HTERT RPE-1 (cell line): ENCODE data around the gene ALG9.

ENCODE experiments used
- in situ Hi-C: fragments of 300-500 bp; cut with MboI; formaldehyde crosslinking; loops from 4 replicates; pipeline ENCODE4 v1.14.3; 2020; ENCODE audit warnings: low sequenced_read_pairs

ALG9 gene

GRCh38 chr11:111882202-111882601 is 10.8 kb upstream of the ALG9 start:
- in situ Hi-C loops, result no loop called here

GRCh38 chr11:111879637-111879960 is 8.2 kb upstream of the ALG9 start:
- in situ Hi-C loops, result no loop called here

- in situ Hi-C loops, result no loop called here
Observed at GRCh38 chr11:111878849-111879636, 7.7 kb upstream of the ALG9 start, which contains the start of the genes CFAP68 and FDXACB1. Gene CFAP68 (plus strand): TSS chr11:111879541. CDS start chr11:111879561, 20 bp downstream. Gene FDXACB1 (minus strand): TSS chr11:111879165. CDS start chr11:111879132, 33 bp downstream.

GRCh38 chr11:111878385-111878848 is 7.0 kb upstream of the ALG9 start:
- in situ Hi-C loops, result no loop called here

DNA sequence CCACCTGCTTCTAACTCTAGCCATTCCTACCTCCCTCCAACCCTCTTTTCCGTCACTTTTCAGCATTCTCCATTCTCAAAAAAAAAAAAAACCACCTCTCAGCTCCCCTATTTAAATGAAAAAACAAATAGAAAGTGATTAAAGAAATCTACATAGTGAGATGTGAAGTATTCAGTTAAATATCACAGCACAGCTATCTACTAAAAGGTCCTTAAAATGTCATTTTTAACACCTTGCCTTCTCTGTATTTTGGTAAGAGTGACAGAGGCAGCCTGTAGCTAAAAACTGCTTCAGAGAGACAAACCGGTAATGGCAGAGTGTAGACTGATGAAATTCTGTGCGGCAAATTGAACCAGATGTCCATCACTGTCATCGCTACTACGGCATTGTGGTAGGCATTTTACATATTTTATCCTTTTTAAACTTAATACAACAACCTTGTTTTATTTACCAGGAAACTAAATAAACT is 346 bp upstream of the ALG9 start:
- in situ Hi-C loops, result no loop called here

DNA sequence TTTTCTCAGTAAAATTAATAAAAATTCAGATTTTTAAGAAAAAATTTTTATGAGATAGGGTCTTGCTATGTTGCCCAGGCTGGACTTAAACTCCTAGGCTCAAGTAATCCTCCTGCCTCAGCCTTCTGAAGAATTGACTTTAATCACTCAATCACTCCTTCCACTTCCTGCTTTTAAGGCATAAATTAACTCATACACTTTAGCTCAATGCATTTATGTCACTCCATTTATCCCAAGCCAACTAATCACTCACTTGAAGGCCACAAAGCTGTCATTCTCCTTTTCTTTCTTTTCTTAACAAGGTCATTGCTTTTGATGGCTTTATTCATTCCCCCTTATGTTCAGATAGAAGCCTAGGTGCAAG is 877 bp downstream of the ALG9 start:
- in situ Hi-C loops, result no loop called here

GRCh38 chr11:111870113-111870512 is 1.3 kb downstream of the ALG9 start:
- in situ Hi-C loops, result no loop called here

DNA sequence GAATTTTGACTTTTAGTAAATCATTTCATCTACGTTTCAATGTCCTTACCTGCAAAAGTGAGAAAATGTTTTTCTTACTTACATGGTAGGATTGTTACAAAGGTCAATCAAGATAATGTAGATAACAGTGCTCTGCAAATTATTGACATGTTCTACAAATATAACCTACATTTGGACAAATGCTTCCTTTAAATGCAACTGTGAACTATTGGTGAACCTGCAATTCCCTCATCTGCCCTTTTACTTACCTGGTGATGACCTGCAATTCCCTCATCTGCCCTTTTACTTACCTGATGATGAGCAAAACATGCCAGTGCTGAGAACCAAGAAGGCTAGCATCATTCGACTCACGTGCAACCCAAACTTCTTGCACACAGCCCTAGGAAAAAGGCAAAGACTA is 11.1 kb downstream of the ALG9 start:
- in situ Hi-C loops, result no loop called here

DNA sequence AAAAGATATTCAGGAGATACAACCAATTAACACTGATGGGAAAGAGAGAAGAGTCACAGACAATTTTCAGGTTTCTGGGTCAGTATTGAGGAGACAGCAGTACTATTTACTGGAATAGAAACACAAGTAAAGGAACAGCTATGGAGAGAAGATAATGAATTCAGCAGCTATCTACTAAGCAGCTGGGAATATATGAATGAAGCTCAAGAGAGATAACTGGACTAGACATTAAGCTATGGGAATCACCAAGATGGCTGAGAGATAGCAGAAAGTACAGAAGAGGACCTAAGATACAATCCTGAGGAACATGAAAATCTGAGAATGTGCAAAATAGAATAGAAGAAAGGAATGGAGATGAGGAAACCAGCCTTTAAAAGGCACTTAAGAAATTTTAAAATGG is 15.9 kb downstream of the ALG9 start:
- in situ Hi-C loops, result no loop called here

GRCh38 chr11:111852103-111852502 is 19.3 kb downstream of the ALG9 start:
- in situ Hi-C loops, result no loop called here

GRCh38 chr11:111851636-111852035 is 19.7 kb downstream of the ALG9 start:
- in situ Hi-C loops, result no loop called here

- in situ Hi-C loops, result no loop called here
Observed at GRCh38 chr11:111851067-111851466, 20.3 kb downstream of the ALG9 start.

GRCh38 chr11:111849631-111850030 is 21.8 kb downstream of the ALG9 start:
- in situ Hi-C loops, result no loop called here

- in situ Hi-C loops, result no loop called here
Observed at GRCh38 chr11:111846636-111847035, 24.7 kb downstream of the ALG9 start.

DNA sequence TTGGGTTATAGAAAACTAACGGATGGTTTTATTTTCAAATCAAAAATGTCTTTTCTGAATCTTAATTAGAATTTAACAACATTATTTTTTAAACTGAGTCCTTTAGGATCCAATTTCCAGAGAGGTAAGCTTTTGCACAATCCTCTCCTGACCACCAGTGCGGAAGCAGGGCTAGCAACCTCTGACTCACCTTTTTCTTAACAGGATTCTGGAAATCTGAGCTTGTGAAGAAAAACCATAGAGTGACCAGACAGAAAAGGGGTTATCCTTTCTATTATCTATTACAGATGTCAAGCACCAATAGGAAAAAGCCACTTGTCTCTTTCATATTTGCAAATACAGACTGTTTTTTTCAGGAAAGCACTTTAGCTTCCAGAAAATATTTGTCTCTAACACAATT is 25.3 kb downstream of the ALG9 start:
- in situ Hi-C loops, result no loop called here

DNA sequence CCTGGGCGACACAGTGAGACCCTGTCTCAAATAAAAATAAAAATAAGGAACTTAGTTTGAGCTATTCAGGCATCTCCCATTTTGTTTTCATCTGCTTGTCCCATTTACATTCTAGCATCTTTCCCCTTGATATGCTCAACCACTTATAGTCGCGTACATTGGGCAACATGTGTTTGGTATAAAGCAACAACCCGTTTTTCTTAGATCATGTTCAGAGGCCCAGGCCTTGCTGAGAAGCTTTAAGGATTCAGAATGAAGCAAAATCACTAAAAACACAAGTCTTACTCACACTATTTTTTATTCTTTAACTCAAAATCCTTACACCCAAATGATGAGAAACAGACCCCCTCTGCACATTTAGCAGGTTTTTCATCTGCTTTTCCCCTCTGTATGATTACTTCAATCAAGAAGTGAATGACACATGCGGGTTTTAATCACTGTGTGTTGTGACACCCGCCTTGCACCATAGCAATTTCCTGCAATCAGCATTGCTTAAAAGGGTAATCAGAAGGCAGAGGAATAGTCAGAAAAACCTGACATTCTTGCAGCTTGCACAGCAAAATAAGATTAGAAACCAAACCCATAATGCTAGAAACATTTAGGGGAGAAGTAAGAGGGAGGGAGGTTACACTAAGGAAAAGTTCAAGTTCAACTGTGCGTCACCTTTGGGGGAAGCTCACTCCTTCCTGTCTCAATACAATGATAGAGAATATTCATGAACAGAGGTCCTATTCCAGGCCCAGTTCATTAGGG is 25.9 kb downstream of the ALG9 start:
- in situ Hi-C loops, result no loop called here

- in situ Hi-C loops, result no loop called here
Observed at GRCh38 chr11:111843661-111844060, 27.7 kb downstream of the ALG9 start.

GRCh38 chr11:111841370-111842053 is 29.9 kb downstream of the ALG9 start:
- in situ Hi-C loops, result no loop called here

GRCh38 chr11:111840143-111840542 is 31.2 kb downstream of the ALG9 start:
- in situ Hi-C loops, result no loop called here

DNA sequence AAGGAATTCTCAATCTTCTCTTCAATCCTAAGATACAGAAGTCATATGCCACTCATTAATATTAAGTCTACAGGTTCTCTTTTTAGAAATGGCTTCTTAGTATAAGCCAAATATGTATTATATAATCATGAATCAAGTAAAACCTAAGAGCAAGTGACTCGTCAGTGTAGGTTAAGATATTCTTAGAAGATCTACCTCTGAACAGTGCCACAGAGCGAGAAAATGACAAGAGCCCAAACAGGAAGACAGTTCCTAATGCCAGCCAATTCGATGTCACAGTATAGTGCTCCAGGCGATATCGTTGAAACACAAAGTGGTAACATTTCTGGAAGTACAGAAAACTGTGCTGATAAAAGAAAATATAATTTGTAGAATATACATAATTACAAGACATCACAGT is 33.3 kb downstream of the ALG9 start:
- in situ Hi-C loops, result no loop called here

DNA sequence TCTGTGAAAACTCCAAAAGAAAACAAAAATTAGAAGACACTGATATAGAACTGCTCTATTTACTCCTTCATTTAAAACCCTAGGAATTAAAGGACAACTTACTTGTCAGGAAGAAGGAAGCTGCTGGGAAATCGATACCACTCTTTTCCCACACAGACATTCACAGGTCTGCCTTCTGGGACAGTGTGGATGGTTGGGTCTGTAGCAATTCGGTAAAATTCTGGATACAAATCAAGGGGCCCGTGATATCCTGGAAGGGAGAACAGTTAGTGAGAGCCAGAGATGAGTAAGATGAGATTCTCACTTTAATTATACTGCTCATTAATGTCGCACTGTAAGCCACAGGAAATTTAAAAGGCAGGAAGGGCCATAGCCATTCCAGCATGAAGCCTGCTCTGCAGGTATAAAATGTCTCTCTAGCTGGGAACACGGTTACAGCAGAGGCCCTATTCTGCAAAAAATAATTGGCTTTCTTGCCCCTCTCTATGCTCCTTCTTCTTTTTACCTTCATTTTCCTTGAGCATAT is 34.0 kb downstream of the ALG9 start:
- in situ Hi-C loops, result no loop called here
